ENCODE data around the gene ATP1A4.

- TF ChIP-seq CTCF (IDR thresholded peaks at IDR 0.05) (no peak), POLR2A (IDR thresholded peaks at IDR 0.05) (no peak)
These were observed 28.4 kb upstream of the ATP1A4 start for GRCh38 chr1:160122978-160123495.
